HG03159 (cell line): Measurements from ENCODE around the gene AFF3.

ENCODE experiments used
- ATAC-seq: cut with Tn5 transposase; IDR thresholded peaks from one replicate; pipeline ENCODE4 v1.9.1; 2021; ENCODE audit warnings: mild to moderate bottlenecking, moderate library complexity; ENCODE audit not compliant: unreplicated experiment

AFF3 gene

GRCh38 chr2:99841749-99842148 lies 300.6 kb downstream of the AFF3 start:
- ATAC-seq, result no peak

GRCh38 chr2:99840831-99841230 lies 301.6 kb downstream of the AFF3 start:
- no peak for ATAC-seq

GRCh38 chr2:99836690-99837605 lies 305.4 kb downstream of the AFF3 start:
- ATAC-seq, result no peak

- ATAC-seq, result no peak
These were observed 308.0 kb downstream of the AFF3 start for GRCh38 chr2:99834426-99834825.

- ATAC-seq, result no peak
These were observed 308.7 kb downstream of the AFF3 start for GRCh38 chr2:99833586-99834201.

- ATAC-seq, result no peak
These were observed 309.5 kb downstream of the AFF3 start for GRCh38 chr2:99832926-99833325.

GRCh38 chr2:99831772-99832171 lies 310.6 kb downstream of the AFF3 start:
- no peak for ATAC-seq

- ATAC-seq, result no peak
These were observed 314.9 kb downstream of the AFF3 start for GRCh38 chr2:99827296-99827999.

GRCh38 chr2:99825630-99826029 lies 316.8 kb downstream of the AFF3 start:
- no peak for ATAC-seq

- ATAC-seq, result no peak
These were observed 317.6 kb downstream of the AFF3 start for GRCh38 chr2:99824758-99825157.

GRCh38 chr2:99822474-99823207 lies 319.7 kb downstream of the AFF3 start:
- ATAC-seq, result no peak

- no peak for ATAC-seq
These were observed 320.4 kb downstream of the AFF3 start for GRCh38 chr2:99821984-99822383.

- no peak for ATAC-seq
These were observed 320.8 kb downstream of the AFF3 start for GRCh38 chr2:99821572-99821971.

GRCh38 chr2:99821039-99821438 lies 321.4 kb downstream of the AFF3 start:
- ATAC-seq, result no peak

GRCh38 chr2:99819766-99820165 lies 322.6 kb downstream of the AFF3 start:
- no peak for ATAC-seq

- no peak for ATAC-seq
These were observed 323.5 kb downstream of the AFF3 start for GRCh38 chr2:99818842-99819241.

GRCh38 chr2:99816908-99817307 lies 325.5 kb downstream of the AFF3 start:
- no peak for ATAC-seq

GRCh38 chr2:99812426-99812825 lies 330.0 kb downstream of the AFF3 start:
- ATAC-seq, result no peak

- ATAC-seq, result no peak
These were observed 330.8 kb downstream of the AFF3 start for GRCh38 chr2:99811544-99811943.

- no peak for ATAC-seq
These were observed 332.2 kb downstream of the AFF3 start for GRCh38 chr2:99810225-99810624.
